GM21825 (cell line): Measurements from ENCODE around the gene VPS4A.

Experiments
- ATAC-seq: cut with Tn5 transposase; IDR thresholded peaks from one replicate; pipeline ENCODE4 v1.9.1; 2021; ENCODE audit warnings: mild to moderate bottlenecking, moderate library complexity; ENCODE audit not compliant: unreplicated experiment

VPS4A gene

GRCh38 chr16:69306031-69306430 is 5.1 kb upstream of the VPS4A start:
- ATAC-seq = no peak

- no peak for ATAC-seq
Observed at GRCh38 chr16:69307091-69307490, 4.1 kb upstream of the VPS4A start.

GRCh38 chr16:69307856-69308255 is 3.3 kb upstream of the VPS4A start:
- no peak for ATAC-seq

- ATAC-seq = no peak
Observed at GRCh38 chr16:69309316-69309715, 1.8 kb upstream of the VPS4A start.

DNA sequence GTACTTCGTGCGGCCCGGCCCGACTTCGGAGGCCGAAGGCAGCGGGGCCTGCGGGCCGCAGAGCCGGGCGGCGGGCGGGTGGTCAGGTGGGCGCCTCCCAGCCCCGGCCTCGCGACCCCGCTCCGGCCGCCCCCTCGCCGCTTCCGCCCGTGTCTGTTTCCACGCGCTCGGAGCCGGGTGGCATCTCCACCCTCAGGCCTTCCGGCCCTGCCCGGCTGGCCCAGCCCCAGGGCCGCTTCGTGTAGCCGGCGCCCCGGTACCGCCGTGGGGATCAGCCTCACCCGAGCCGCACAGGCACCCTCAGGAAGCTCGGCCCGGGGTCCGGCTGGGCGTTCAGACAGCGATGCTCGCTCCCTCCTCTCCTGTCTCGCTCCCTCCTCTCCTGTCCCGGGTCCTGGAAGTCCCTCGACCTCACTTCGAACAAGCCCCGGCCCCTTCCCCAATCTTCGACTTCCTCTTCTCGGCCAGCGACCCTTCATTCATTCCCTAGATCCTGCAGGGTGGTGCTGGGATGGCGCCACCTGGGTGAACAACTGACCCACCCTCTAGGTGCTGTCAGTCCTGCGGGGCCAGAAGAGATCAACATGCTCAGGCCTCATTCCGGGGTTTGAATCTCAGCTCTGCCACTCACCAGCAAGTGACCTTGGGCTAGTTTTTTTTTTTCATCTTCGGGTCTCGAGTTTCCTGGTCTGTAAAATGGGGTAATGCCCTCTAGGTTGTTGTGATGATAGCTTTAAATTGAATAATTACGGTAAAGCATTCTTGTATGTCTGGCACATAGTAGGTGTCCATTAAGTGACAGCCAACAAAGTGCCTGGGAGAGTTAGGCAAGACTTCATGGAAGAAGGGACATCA is 610 bp downstream of the VPS4A start:
- peak; percentile 29 for ATAC-seq

- ATAC-seq = no peak
Observed at GRCh38 chr16:69313469-69313868, 2.3 kb downstream of the VPS4A start.

- ATAC-seq = no peak
Observed at GRCh38 chr16:69314534-69314933, 3.4 kb downstream of the VPS4A start.

- ATAC-seq = no peak
Observed at GRCh38 chr16:69315486-69316311, 4.5 kb downstream of the VPS4A start.

- ATAC-seq = no peak
Observed at GRCh38 chr16:69316595-69317034, 5.5 kb downstream of the VPS4A start.

DNA sequence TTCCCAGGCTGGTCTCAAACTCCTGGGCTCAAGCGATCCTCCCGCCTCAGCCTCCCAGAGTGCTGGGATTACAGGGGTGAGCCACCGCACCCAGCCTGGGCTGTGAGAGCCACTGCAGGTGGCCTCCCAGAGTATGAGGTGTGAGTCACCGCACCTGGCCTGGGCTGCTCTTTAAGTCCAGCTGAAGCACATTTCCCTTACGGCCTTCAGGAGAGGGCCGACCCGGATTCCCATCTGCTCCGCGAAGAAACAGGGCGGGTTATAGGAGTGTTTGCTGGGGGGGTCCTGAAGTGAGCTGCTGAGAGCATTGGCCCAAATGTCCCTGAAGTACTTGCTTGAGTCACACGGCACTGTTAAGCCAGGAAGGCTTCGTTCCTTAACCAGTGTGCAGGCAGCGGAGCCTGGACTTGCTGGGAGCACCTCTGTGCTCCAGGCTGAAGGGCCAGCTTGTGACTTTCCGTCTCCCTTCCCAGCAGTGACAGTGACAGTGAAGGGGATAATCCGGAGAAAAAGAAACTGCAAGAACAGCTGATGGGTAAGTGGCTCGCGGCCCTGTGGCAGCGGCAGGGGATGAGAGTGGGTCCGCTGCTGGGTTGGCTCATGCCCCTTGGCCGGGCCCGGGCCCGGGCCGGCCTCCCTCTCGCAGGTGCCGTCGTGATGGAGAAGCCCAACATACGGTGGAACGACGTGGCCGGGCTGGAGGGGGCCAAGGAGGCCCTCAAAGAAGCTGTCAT is 7.2 kb downstream of the VPS4A start:
- ATAC-seq = no peak

DNA sequence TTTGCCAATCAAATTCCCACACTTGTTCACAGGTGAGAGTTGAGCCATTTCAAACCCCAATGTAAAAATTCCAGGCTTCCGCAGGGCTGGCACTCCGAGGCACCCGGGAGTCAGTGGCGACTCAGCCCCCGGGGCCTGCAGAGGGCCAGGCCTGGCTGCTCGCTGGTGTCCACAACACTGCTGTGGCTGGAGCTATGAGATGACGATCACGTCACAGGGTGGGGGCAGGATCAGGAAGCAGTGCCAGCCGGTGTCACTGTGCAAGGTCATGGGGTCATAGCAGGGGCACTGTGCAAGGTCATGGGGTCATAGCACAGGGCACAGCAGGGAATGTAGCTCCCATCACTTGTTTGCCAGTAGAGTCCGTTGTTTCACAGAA is 7.8 kb downstream of the VPS4A start:
- no peak for ATAC-seq

DNA sequence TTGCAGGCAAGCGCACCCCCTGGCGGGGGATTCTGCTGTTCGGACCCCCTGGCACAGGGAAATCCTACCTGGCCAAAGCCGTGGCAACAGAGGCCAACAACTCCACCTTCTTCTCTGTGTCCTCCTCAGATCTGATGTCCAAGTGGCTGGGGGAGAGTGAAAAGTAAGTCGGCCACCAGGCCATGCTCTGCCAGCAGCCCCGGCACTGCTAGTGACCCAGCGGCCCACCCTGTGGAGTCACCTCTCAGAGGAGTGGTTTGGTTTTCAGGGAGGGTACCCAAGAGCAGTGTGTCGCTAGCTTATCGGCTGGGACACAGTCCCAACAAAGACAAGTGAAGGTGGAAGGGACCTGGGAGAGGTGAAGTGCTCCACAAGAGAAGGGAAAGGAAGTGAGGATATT is 8.2 kb downstream of the VPS4A start:
- no peak for ATAC-seq

DNA sequence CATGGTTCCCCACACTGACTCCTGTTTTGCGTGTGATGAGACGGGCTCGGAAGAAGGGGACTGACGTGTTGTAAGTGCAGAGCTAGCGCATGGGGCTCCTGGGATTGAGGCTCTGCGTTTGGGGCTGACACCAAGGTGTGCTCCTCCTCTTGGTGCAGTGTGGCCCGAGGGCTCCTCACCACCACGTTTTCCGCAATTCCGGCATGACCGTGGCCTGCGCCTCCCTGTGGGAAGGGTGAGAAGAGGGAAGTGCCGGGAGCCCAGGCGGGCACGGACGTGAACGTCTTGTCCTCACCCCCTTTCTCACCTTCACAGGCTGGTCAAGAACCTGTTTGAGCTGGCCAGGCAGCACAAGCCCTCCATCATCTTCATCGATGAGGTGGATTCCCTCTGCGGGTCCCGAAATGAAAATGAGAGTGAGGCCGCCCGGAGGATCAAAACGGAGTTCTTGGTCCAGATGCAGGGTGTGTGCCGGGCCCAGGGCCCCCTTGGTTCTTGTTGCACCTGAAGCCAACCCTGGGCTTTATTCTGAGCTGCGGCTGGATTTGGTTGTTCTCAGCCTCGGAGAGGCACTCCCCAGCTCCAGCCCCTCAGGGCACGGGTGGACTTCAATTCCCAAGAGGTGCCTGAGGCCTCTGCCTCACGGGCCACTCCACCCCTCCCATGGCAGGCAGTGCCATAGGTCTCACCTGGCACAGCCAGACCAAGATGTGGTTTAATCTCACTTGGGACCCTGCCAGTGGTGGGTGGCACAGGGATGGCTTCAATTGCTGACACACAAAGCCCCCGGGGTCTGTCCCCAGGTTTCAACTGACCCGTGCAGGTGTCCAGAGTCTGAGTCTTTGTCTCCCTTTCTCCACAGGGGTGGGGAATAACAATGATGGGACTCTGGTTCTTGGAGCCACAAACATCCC is 8.9 kb downstream of the VPS4A start:
- ATAC-seq = no peak

DNA sequence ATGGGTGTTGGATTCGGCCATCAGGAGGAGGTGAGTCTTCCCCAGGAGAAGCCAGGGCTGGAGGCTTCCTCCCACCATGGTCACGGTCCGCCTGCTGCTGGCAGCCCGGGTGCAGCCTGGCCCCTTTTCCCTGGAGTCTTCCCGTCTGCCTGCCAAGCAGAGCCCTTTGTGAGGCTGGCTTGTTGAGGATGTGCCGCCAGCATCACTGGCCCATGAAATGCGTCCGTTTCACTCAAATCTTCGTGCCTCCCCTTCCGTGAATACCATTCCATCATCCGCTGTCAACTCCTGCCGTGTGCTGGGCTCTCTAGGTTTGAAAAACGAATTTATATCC is 9.6 kb downstream of the VPS4A start:
- ATAC-seq = no peak

DNA sequence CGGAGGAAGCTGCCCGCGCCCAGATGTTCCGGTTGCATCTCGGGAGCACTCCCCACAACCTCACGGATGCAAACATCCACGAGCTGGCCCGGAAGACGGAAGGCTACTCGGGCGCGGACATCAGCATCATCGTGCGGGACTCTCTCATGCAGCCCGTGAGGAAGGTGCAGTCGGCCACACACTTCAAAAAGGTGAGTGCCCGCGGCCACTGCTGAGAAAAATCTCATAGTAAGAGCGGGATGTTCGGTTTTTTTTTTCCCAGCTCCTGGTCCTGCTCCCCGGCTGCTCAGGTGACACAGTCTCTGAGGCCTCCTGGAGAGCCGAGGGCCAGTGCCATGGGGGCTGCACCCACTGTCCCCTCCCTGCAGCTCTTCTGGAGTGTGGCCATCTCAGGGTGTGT is 9.9 kb downstream of the VPS4A start:
- no peak for ATAC-seq

- ATAC-seq = no peak
Observed at GRCh38 chr16:69322343-69322742, 11.2 kb downstream of the VPS4A start.

DNA sequence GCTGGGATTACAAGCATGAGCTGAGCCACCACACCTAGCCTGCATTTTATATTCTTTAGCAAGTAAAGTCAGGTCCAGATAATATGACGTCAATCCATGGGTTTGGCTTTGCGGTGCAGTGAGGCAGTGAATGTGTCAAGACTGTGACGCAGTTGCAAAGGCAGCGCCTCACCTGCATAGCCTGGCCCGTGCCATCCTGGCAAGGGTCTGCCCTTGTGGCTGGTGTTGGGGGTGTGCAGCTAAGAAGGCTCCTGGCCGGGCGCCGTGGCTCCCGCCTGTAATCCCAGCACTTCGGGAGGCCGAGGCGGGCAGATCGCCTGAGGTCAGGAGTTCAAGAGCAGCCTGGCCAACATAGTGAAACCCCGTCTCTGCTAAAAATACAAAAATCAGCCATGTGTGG is 12.3 kb downstream of the VPS4A start:
- ATAC-seq = no peak

GRCh38 chr16:69324013-69324531 is 12.9 kb downstream of the VPS4A start:
- ATAC-seq = no peak

- ATAC-seq = no peak
Observed at GRCh38 chr16:69324585-69325253, 13.6 kb downstream of the VPS4A start.

DNA sequence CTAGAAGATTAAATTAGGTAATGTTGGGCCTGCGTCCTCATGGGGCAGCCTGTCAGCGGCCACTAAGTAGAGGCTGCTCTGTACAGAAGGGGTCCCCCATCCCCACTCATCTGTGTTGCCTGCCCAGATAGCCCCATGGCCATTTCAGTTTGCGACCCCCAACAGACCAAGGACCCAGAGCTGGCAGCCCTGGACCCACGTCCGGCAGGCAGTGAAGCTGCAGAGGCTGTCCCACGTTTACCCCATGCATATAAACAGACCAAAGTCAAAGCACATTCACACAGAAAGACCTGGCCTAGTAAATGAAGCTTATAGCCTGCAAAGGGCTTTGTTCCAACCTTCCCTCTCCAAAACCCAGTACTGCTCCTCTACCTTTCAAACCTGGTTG is 14.6 kb downstream of the VPS4A start:
- ATAC-seq = no peak
